Measurements from ENCODE around the gene PNMA6E.

Gene PNMA6E

GRCh38 chrX:153435845-153436244, 34.7 kb upstream of the PNMA6E start:
- DNase-seq (ENCODE audit: low read depth): no peak

DNA sequence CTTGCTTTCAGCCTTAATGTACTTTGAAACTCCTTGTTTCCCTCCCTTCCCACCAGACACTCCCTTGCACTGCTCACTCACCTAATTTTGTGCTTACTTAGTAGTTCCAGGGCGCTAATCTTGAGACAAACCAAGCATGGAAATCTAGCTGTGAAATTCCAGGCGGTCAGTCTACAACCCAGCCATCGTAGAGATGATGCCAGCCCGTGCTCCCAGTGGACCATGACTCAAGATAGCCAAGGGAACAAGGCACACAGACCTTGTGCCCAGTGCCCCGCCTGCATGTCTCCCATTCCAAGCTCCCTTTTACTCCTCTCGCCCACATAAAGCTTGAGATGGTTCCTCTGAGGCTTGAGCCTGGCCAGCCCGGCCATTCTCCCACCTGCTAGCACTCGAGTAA, 33.7 kb upstream of the PNMA6E start:
- no peak for DNase-seq (ENCODE audit: low read depth)

GRCh38 chrX:153433781-153434285, 32.7 kb upstream of the PNMA6E start:
- DNase-seq (ENCODE audit: low read depth): no peak

DNA sequence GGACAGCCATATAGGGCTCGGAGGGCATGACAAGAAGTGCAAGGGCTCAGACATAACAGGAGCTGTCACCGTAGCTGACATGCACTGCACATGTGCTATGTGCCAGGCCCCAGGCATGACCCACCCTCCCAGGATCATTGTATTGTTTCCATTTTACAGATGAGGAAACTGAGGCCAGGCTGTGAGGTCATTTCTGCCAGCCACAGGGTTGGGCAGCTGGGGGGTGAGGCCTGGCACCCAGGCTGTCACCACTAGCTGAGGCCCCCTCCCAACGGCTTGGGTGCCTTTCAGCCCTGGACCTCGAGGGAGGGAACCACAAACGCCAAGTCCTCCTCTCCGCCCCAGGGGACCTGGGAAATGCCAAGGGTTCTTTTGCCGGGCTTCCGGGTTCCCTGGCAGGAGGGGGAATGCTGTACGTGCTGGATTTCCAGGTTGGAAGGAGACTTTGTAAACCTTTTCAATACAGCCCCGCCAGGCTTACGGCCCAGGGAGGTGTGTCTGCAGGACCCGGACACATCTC, 32.1 kb upstream of the PNMA6E start:
- DNase-seq (ENCODE audit: low read depth): no peak

DNA sequence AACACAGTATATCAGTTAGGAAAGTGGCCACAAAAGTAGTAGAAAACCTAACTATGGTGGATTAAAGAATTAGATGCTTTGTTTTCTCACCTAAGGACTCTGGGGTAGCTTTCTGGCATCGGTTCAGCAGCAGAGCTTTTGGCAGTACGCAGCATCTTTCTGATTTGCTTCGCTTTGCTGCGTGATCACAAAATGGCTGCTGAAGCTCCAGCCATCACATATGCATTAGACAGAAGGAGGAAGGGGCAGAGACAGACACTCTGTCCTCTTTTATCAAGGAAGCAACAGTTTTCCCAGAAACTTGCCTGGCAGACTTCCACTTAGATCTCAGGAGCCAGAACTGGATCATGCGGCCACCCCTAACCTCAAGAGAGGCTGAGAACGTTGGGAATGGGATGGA, 29.6 kb upstream of the PNMA6E start:
- no peak for DNase-seq (ENCODE audit: low read depth)

DNA sequence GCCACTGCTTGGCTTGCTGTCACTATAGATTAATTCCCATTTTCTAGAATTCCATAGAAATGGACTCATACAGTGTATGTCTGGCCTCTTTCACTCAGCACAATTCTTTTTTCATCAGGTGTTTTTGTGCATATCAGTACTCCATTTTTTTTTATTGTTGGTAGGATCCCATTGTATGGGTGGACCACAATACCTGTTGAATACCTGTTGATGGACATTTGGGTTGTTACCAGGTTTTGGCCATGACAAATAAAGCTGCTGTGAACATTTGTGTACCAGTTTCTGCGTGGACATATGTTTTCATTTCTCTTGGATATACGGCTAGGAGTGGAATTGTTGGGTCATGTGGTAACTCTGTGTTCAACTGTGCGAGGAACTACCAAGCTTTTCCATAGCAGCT, 25.1 kb upstream of the PNMA6E start:
- no peak for DNase-seq (ENCODE audit: low read depth)

DNA sequence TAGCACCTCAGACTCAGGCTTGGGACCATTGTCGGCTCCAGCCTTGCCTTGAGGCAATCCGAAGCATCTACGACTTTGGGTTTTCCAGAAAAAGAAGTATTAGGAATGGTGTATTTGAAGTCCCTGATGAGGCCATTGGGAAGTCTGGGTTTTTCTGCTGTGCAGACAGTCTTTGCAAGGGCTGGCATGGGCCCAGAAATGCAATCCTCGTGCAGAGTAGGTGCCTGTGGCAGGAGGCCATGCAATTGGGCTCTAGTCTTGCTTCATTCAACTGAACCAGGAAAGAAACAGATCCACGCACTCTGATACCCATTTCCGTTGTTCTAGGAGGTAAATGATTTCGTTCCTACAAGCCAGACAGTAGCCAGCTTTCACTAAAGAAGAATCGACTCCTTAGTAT, 22.5 kb upstream of the PNMA6E start:
- no peak for DNase-seq (ENCODE audit: low read depth)

DNA sequence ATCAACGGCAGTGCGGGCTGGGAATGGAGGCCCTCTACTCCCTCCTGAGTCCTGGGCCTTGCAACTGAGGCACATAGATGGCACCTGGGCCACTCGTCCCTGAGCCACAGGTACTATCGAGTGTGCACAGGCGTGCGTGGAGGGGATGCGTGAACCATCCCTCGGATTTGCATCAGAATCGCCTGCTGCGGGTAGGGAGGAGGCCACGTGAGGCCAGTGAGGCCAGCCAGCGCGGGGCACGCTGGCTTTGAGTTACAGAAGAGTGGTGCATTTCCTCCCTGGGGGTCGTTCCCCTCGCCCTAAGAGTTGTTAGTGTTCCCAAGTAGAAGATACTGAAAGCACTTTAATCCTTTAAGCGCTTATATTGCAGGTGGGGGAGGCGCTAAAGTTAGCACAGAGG, 20.7 kb upstream of the PNMA6E start:
- no peak for DNase-seq (ENCODE audit: low read depth)

- no peak for DNase-seq (ENCODE audit: low read depth)
Measured at GRCh38 chrX:153420851-153421599, 19.9 kb upstream of the PNMA6E start.

DNA sequence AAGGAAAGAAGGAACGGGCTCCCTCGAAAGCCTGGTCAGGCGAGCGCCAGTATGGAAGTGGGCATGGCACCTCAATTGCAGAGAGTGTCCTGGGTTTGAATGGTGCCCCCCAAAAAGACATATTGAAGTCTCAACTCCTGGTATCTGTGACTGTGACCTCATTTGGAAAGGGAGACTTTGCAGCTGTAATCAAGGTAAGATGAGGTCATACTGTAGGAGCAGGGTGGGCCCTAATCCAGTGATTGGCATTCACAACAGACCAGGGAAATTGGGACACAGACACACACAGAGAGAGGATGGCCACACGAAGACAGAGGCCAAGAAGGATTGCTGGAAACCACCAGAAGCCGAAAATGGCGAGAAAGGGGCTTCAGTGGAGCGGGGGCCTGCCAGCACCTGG, 16.5 kb upstream of the PNMA6E start:
- no peak for DNase-seq (ENCODE audit: low read depth)

DNA sequence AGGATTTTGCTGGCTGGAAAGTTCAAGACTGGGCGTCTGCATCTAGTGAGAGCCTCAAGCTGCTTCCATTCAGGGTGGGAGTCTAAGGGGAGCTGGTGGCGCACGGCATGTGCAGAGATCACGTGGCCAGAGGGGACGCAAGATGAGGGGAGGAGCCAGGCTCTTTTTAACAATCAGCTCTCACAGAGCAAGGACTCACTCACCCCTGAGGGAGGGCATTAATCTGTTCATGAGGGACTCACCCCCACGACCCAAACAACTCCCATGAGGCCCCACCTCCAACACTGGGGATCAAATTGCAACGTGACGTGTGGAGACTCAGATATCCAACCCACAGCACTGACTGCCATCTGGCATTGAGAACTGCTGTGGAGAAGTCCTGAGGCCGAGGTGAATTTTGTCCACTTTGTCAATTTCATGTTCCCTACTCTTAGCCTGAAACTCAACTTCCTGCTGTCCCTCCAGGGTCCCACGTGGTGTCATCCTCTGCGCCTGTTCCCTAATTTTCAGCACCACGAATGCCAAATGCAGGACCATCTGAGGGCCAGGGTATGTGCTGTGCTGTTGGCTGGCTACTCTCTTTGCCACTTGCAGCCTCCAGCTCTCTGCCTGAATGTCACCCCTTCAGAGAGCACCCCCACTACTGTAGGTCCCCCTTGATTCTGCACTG, 15.8 kb upstream of the PNMA6E start:
- DNase-seq (ENCODE audit: low read depth): no peak

- DNase-seq (ENCODE audit: low read depth): no peak
Measured at GRCh38 chrX:153414856-153415510, 13.8 kb upstream of the PNMA6E start.

GRCh38 chrX:153413731-153414130, 12.6 kb upstream of the PNMA6E start:
- no peak for DNase-seq (ENCODE audit: low read depth)

DNA sequence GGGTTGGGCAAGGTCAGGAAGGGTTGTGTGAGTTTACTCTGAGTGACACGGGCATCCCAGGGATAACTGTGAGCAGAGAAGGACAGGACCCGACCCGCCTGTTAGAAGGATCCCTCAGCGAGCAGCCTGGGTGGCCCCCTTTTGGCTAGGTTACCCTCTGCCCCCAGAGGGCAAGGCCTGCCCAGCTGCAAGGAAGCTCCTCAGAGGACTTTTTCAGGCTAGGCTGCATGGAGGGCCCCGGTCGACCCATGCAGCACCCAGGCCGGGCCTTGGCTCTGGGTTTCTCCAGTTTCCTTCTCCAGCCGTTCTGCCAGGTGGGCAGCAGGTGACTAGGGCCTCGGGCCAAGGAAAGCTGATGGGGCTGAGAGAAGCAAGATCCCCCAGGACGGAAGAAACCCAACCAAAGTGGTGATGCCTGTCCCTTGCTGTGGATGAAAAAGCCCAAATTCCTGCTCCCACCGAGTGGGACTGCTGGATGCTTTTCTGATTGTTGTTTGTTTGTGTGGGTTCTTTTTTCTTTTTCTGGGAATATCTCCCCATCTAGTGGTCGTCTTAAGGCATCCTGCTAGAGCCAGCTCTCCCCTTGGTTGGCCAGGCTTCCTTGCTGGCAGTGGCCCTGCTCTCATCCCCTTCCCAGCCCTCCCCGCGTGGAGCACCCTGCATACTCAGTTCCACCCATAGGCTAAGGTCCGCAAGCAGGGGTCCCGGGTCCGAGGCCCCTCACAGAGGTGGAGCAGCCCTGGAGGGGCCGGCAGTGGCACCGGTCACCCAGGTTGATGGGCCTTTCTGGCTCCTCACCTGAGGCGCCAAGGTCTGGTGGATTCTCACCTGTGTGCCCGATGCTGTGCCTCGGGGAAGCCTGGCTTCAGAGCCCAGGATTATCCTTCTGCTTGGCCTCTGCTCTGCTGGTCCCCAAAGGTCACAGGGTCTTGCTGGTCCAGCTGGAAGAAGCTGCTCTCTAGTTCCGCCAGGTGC, 11.9 kb upstream of the PNMA6E start:
- no peak for DNase-seq (ENCODE audit: low read depth)

- no peak for DNase-seq (ENCODE audit: low read depth)
Measured at GRCh38 chrX:153411988-153412574, 10.9 kb upstream of the PNMA6E start.

GRCh38 chrX:153411255-153411987, 10.3 kb upstream of the PNMA6E start, which contains the start of gene ZFP92:
Gene ZFP92 (plus strand): TSS chrX:153411472. CDS start chrX:153418323, 6,851 bp downstream.
- DNase-seq (ENCODE audit: low read depth): no peak

GRCh38 chrX:153410888-153411254, 9.7 kb upstream of the PNMA6E start:
- no peak for DNase-seq (ENCODE audit: low read depth)

- no peak for DNase-seq (ENCODE audit: low read depth)
Measured at GRCh38 chrX:153410373-153410772, 9.2 kb upstream of the PNMA6E start.

DNA sequence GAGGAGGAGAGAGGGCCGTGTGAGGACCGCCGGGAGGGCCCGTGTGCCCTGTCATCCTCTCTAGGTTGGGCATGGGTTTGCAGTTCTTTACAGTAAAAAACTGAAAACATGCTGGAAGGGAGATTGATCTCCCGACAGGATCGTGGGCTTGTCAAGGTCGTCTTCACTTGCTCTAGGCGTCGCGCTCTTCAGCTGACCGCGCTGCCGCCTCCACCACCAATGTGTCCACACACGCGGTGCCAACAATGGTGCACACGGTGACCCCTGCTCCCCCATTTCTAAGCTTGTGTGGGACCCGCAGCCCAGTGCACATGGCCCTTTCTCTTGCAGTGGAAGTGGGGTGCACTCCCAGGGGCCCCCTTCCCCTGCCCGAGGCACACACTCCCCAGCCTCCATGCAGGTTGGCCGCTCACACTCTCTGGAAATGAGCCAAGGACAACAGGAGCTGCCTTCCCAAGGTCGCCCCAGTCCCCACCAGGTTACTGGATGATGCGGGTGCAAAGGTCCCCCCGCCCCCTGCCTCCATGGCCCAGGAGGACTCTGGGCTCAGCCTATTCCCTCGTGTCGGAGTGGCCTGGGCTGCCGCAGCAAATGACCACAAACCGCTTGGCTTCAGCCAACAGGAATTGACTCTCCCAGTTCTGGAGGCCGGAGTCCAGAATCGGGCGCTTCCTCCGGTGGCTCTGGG, 8.4 kb upstream of the PNMA6E start:
- no peak for DNase-seq (ENCODE audit: low read depth)

- DNase-seq (ENCODE audit: low read depth): no peak
Measured at GRCh38 chrX:153408871-153409351, 7.8 kb upstream of the PNMA6E start.

Measured in HS-5 (cell line).